K562 (cell line): ENCODE data around the gene RNF2. TPM values are rescaled to one million over a fixed set of nuclear protein-coding genes. Genes with fewer than 3 reads are reported as not detected.

Experiments
- C11orf30 ChIP-seq: fragments of 450-650 bp; IDR thresholded peaks from 2 replicates; pipeline ENCODE4 v1.6.1; 2016; ENCODE audit warnings: low read depth, mild to moderate bottlenecking
- CBFA2T2 ChIP-seq: fragments of 450-650 bp; conservative IDR thresholded peaks from 2 replicates; pipeline ENCODE4 v1.6.1; 2017; ENCODE audit warnings: mild to moderate bottlenecking
- CBFA2T3 ChIP-seq: fragments of 450-650 bp; IDR thresholded peaks from 2 replicates; pipeline ENCODE4 v1.6.1; 2017
- CCNT2 ChIP-seq: IDR thresholded peaks from 2 replicates; pipeline ENCODE4 v1.6.1; 2011; ENCODE audit warnings: borderline replicate concordance, low read depth, mild to moderate bottlenecking, moderate library complexity, mixed read lengths, low read length; ENCODE audit not compliant: insufficient read length; ENCODE audit errors: extremely low read depth
- DPF2 ChIP-seq: fragments of 450-650 bp; IDR thresholded peaks from 2 replicates; pipeline ENCODE4 v1.6.1; 2016
- GATAD2B ChIP-seq: fragments of 450-650 bp; IDR thresholded peaks from 2 replicates; pipeline ENCODE4 v1.6.1; 2017; ENCODE audit warnings: mild to moderate bottlenecking, borderline replicate concordance
- ILK ChIP-seq: fragments of 450-650 bp; IDR thresholded peaks from 2 replicates; pipeline ENCODE4 v1.6.1; 2016; ENCODE audit warnings: missing genetic modification characterization, low read depth, mild to moderate bottlenecking, missing compliant biosample characterization, moderate library complexity, borderline replicate concordance
- KDM1A ChIP-seq, 2 experiments: fragments of 450-650 bp; IDR thresholded peaks; 2 replicates each; pipeline ENCODE4 v1.6.1; 2016; ENCODE audit warnings: mild to moderate bottlenecking in 2 of 2
- MAFF ChIP-seq: IDR thresholded peaks from 2 replicates; pipeline ENCODE4 v1.6.1; 2012; ENCODE audit warnings: low read length, improper control_type of control experiment
- MAFG ChIP-seq: fragments of 450-650 bp; conservative IDR thresholded peaks from 2 replicates; pipeline ENCODE4 v1.6.1; 2016; ENCODE audit warnings: missing genetic modification characterization, missing compliant biosample characterization
- MAFK ChIP-seq: IDR thresholded peaks from 2 replicates; pipeline ENCODE4 v1.6.1; 2011; ENCODE audit warnings: low read length, improper control_type of control experiment
- MBD2 ChIP-seq: sonication (generic); IDR thresholded peaks from 2 replicates; pipeline ENCODE4 v1.6.1; 2016; ENCODE audit warnings: low read depth, borderline replicate concordance
- MEF2A ChIP-seq: IDR thresholded peaks from 2 replicates; pipeline ENCODE4 v1.6.1; 2011; ENCODE audit warnings: low read depth, mild to moderate bottlenecking, low read length, moderate library complexity; ENCODE audit not compliant: control insufficient read depth
- NCOA4 ChIP-seq: fragments of 450-650 bp; IDR thresholded peaks from 2 replicates; pipeline ENCODE4 v1.6.1; 2018; ENCODE audit warnings: mild to moderate bottlenecking; ENCODE audit not compliant: partially characterized antibody
- NCOR1 ChIP-seq: fragments of 450-650 bp; IDR thresholded peaks from 2 replicates; pipeline ENCODE4 v1.6.1; 2016; ENCODE audit warnings: mild to moderate bottlenecking, moderate library complexity
- NFE2 ChIP-seq: IDR thresholded peaks from 2 replicates; pipeline ENCODE4 v1.6.1; 2014; ENCODE audit warnings: antibody characterized with exemption, low read depth
- NFIC ChIP-seq: fragments of 450-650 bp; IDR thresholded peaks from 2 replicates; pipeline ENCODE4 v1.6.1; 2017; ENCODE audit warnings: mild to moderate bottlenecking, inconsistent platforms
- PML ChIP-seq: IDR thresholded peaks from 2 replicates; pipeline ENCODE4 v1.6.1; 2012; ENCODE audit warnings: low read length, inconsistent platforms
- SMARCA4 ChIP-seq: fragments of 450-650 bp; IDR thresholded peaks from 2 replicates; pipeline ENCODE4 v1.6.1; 2016
- SOX6 ChIP-seq: fragments of 450-650 bp; IDR thresholded peaks from 2 replicates; pipeline ENCODE4 v1.6.1; 2014; ENCODE audit warnings: mild to moderate bottlenecking
- TCF3 ChIP-seq: sonication (generic); formaldehyde crosslinking; IDR thresholded peaks from 2 replicates; pipeline ENCODE4 v1.4.0; 2020; ENCODE audit warnings: mild to moderate bottlenecking, missing genetic modification reagents
- TEAD1 ChIP-seq, 2 experiments: fragments of 450-650 bp in 1 of 2; sonication (generic) in 1 of 2; formaldehyde crosslinking; IDR thresholded peaks; 2 replicates each; pipeline versions ENCODE4 v1.4.0 to v1.8.0; 2020 to 2022; ENCODE audit warnings: mild to moderate bottlenecking in 2 of 2, missing genetic modification reagents in 1 of 2
- TEAD4 ChIP-seq, 2 experiments: sonication (generic) in 1 of 2; formaldehyde crosslinking in 1 of 2; IDR thresholded peaks; 2 replicates each; pipeline versions ENCODE4 v1.6.1 to v1.8.0; 2012 to 2022; ENCODE audit warnings: borderline replicate concordance in 1 of 2, inconsistent platforms in 1 of 2, low read length in 1 of 2, mild to moderate bottlenecking in 1 of 2, missing genetic modification reagents in 1 of 2
- ZFP36 ChIP-seq: fragments of 150-350 bp; IDR thresholded peaks from 2 replicates; pipeline ENCODE4 v1.6.1; 2018; ENCODE audit warnings: low read length, low read depth; ENCODE audit not compliant: partially characterized antibody
- polyA plus RNA-seq, 8 experiments: library from polyadenylated mRNA; depleted of rRNA in 4 of 8; stranded (reverse) in 5 of 8; unstranded in 3 of 8; fragments of >200 nt; fragmentation: Nextera tagmentation in 2 of 8; fragmentation: Illumina TruSeq in 1 of 8; extraction: Ambion mirVana in 2 of 8; extraction: Trizol in 1 of 8; gene quantifications; 2 replicates each; pipeline versions ENCODE4 v1.2.1 to v1.2.3, GENCODE V29; 2011 to 2014; ENCODE audit warnings: inconsistent platforms in 1 of 8, missing spikeins in 1 of 8
- total RNA-seq, 7 experiments: library from RNA; depleted of rRNA in 6 of 7; stranded (reverse); fragments of >200 nt in 6 of 7; fragmentation: Illumina TruSeq in 2 of 7; extraction: Trizol in 2 of 7; gene quantifications; 2 replicates each; pipeline versions ENCODE4 v1.2.1 to v1.2.3, GENCODE V29; 2011 to 2021; ENCODE audit warnings: low replicate concordance in 1 of 7
- TF ChIP-seq, protein P1 (sequence below), 2 experiments: fragments of 450-650 bp; conservative IDR thresholded peaks; 2 replicates each; pipeline ENCODE4 v1.6.1; 2017; ENCODE audit warnings: mild to moderate bottlenecking in 2 of 2, moderate library complexity in 2 of 2
- TF ChIP-seq, protein P2 (sequence below): sonication (generic); IDR thresholded peaks from 2 replicates; pipeline ENCODE4 v1.6.1; 2016
- TF ChIP-seq, protein P3 (sequence below): fragments of 450-650 bp; IDR thresholded peaks from 2 replicates; pipeline ENCODE4 v1.6.1; 2016

Gene RNF2
- total and polyA plus RNA-seq, 9 of the 15 experiments (the other 6 are each of a cell fraction or from before 2014, with no cell fraction given), result 7.1 to 66.5 (median 32.9) TPM

DNA sequence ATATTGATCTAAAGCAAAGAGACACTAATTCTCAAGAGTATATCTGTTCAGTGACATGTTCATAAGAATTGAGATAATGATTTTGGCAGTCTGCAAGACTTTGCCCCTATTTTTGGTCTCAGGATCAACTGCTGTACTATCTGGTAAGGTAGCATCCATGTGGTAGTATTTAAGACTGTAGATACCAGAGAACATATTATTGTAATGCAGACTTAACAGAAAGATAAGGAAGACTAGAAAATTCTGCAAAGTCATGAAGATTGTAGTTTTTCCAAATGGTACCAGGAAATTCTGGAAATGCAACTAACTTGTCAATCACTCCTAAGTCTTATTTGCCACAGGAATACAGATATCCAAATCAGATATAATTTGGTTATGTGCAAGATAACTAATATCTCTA, 35.1 kb downstream of the RNF2 start (continued):
- TF ChIP-seq, protein P1, sequence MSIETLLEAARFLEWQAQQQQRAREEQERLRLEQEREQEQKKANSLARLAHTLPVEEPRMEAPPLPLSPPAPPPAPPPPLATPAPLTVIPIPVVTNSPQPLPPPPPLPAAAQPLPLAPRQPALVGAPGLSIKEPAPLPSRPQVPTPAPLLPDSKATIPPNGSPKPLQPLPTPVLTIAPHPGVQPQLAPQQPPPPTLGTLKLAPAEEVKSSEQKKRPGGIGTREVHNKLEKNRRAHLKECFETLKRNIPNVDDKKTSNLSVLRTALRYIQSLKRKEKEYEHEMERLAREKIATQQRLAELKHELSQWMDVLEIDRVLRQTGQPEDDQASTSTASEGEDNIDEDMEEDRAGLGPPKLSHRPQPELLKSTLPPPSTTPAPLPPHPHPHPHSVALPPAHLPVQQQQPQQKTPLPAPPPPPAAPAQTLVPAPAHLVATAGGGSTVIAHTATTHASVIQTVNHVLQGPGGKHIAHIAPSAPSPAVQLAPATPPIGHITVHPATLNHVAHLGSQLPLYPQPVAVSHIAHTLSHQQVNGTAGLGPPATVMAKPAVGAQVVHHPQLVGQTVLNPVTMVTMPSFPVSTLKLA (conservative IDR thresholded peaks at IDR 0.05), result 0 out of 4 replicates have a peak, but pooled peaks of 1 of the 2 experiments have one; percentile 22
- TF ChIP-seq SMARCA4, result peak; percentile 39; the same call in 1 of the 2 replicates
- TF ChIP-seq KDM1A (IDR thresholded peaks at IDR 0.05), result 0 out of 4 replicates have a peak, but pooled peaks of 1 of the 2 experiments have one; percentile 23
- TF ChIP-seq ZFP36, result no peak
- peak; percentile 81 for TF ChIP-seq MAFF
- peak; percentile 62 for TF ChIP-seq TCF3 (CRISPR knock-in tag)
- TF ChIP-seq, protein P2, sequence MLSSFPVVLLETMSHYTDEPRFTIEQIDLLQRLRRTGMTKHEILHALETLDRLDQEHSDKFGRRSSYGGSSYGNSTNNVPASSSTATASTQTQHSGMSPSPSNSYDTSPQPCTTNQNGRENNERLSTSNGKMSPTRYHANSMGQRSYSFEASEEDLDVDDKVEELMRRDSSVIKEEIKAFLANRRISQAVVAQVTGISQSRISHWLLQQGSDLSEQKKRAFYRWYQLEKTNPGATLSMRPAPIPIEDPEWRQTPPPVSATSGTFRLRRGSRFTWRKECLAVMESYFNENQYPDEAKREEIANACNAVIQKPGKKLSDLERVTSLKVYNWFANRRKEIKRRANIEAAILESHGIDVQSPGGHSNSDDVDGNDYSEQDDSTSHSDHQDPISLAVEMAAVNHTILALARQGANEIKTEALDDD, result 0 out of 2 replicates have a peak, but pooled peaks have one; percentile 50
- peak; percentile 85 for TF ChIP-seq CBFA2T3
- TF ChIP-seq MAFK, result peak; percentile 45; the same call in 1 of the 2 replicates
- TF ChIP-seq SOX6, result peak; percentile 58
- no peak for TF ChIP-seq NCOA4
- TF ChIP-seq, protein P3, sequence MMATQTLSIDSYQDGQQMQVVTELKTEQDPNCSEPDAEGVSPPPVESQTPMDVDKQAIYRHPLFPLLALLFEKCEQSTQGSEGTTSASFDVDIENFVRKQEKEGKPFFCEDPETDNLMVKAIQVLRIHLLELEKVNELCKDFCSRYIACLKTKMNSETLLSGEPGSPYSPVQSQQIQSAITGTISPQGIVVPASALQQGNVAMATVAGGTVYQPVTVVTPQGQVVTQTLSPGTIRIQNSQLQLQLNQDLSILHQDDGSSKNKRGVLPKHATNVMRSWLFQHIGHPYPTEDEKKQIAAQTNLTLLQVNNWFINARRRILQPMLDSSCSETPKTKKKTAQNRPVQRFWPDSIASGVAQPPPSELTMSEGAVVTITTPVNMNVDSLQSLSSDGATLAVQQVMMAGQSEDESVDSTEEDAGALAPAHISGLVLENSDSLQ, result peak; percentile 35; the same call in 1 of the 2 replicates
- 0 out of 2 replicates have a peak, but pooled peaks have one; percentile 19 for TF ChIP-seq NFIC
- peak; percentile 89 for TF ChIP-seq C11orf30
- TF ChIP-seq MBD2, result no peak
- TF ChIP-seq TEAD1 (CRISPR knock-in tag; IDR thresholded peaks at IDR 0.05), result no peak
- peak; percentile 75 for TF ChIP-seq CBFA2T2
- no peak for TF ChIP-seq ILK (tag)
- TF ChIP-seq PML, result 0 out of 2 replicates have a peak, but pooled peaks have one; percentile 19
- TF ChIP-seq TEAD4 (IDR thresholded peaks at IDR 0.05; ENCODE audit: low read length), result peak; percentile 81
- no peak for TF ChIP-seq TEAD4 (CRISPR knock-in tag; IDR thresholded peaks at IDR 0.05; ENCODE audit: borderline replicate concordance)
- peak; percentile 58 for TF ChIP-seq NCOR1
- TF ChIP-seq MAFG, result peak; percentile 94
- TF ChIP-seq MEF2A, result 0 out of 2 replicates have a peak, but pooled peaks have one; percentile 34
- TF ChIP-seq DPF2, result peak; percentile 59; the same call in 1 of the 2 replicates
- TF ChIP-seq NFE2, result peak; percentile 76
- 0 out of 2 replicates have a peak, but pooled peaks have one; percentile 20 for TF ChIP-seq GATAD2B
- TF ChIP-seq CCNT2, result peak; percentile 43
